ENCODE results near the gene TENT5C.

DNA sequence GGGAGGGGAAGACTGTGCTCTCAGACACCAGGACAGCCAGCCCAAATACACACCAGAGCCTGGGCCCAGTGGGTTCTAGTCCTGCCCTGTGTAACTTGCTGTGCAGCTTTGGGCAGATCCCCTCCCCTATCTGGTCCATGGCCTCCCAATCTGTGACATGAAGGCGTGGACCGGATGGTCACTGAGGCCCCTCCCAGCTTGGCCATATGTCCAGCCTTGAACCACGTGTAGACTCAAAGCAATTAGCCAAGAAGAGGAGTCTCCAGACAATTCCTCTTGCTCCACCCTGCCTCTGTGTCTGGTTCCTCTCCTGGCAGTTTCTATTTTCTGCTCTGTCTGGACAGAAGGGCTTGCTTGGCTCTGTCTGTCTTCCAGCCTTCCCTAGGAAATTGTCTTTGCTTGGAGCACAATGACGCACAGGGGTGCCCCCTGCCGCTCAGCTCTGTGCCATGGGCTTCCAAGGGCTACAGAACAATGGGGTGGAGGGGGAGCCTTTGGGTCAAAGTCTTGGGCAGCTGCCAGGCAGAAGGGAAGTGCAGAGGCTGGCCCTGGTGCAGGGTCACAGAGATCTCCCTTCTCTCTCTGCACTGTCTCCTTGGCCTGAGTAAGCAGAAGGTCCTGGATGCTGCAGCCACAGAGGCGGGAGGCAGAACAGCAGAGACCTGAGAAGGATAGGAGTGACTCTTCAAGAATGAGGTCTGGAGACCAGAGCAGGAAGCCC is 66.1 kb downstream of the TENT5C start:
- TF ChIP-seq, protein P1, sequence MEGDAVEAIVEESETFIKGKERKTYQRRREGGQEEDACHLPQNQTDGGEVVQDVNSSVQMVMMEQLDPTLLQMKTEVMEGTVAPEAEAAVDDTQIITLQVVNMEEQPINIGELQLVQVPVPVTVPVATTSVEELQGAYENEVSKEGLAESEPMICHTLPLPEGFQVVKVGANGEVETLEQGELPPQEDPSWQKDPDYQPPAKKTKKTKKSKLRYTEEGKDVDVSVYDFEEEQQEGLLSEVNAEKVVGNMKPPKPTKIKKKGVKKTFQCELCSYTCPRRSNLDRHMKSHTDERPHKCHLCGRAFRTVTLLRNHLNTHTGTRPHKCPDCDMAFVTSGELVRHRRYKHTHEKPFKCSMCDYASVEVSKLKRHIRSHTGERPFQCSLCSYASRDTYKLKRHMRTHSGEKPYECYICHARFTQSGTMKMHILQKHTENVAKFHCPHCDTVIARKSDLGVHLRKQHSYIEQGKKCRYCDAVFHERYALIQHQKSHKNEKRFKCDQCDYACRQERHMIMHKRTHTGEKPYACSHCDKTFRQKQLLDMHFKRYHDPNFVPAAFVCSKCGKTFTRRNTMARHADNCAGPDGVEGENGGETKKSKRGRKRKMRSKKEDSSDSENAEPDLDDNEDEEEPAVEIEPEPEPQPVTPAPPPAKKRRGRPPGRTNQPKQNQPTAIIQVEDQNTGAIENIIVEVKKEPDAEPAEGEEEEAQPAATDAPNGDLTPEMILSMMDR (IDR thresholded peaks at IDR 0.05): no peak
- TF ChIP-seq TEAD4 (CRISPR knock-in tag; IDR thresholded peaks at IDR 0.05) (no peak), FOXK1 (CRISPR knock-in tag; IDR thresholded peaks at IDR 0.05) (no peak), ZNF232 (CRISPR knock-in tag; IDR thresholded peaks at IDR 0.05) (no peak), GRHL2 (CRISPR knock-in tag; IDR thresholded peaks at IDR 0.05; ENCODE audit: insufficient replicate concordance, severe bottlenecking) (no peak), CREB1 (CRISPR knock-in tag; IDR thresholded peaks at IDR 0.05) (no peak)
- TF ChIP-seq, protein P2, sequence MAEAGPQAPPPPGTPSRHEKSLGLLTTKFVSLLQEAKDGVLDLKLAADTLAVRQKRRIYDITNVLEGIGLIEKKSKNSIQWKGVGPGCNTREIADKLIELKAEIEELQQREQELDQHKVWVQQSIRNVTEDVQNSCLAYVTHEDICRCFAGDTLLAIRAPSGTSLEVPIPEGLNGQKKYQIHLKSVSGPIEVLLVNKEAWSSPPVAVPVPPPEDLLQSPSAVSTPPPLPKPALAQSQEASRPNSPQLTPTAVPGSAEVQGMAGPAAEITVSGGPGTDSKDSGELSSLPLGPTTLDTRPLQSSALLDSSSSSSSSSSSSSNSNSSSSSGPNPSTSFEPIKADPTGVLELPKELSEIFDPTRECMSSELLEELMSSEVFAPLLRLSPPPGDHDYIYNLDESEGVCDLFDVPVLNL (CRISPR knock-in tag; IDR thresholded peaks at IDR 0.05; ENCODE audit: borderline replicate concordance, low read depth): no peak
- TF ChIP-seq, protein P3, sequence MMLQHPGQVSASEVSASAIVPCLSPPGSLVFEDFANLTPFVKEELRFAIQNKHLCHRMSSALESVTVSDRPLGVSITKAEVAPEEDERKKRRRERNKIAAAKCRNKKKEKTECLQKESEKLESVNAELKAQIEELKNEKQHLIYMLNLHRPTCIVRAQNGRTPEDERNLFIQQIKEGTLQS (CRISPR knock-in tag; conservative IDR thresholded peaks at IDR 0.05): no peak
- TF ChIP-seq, protein P4, sequence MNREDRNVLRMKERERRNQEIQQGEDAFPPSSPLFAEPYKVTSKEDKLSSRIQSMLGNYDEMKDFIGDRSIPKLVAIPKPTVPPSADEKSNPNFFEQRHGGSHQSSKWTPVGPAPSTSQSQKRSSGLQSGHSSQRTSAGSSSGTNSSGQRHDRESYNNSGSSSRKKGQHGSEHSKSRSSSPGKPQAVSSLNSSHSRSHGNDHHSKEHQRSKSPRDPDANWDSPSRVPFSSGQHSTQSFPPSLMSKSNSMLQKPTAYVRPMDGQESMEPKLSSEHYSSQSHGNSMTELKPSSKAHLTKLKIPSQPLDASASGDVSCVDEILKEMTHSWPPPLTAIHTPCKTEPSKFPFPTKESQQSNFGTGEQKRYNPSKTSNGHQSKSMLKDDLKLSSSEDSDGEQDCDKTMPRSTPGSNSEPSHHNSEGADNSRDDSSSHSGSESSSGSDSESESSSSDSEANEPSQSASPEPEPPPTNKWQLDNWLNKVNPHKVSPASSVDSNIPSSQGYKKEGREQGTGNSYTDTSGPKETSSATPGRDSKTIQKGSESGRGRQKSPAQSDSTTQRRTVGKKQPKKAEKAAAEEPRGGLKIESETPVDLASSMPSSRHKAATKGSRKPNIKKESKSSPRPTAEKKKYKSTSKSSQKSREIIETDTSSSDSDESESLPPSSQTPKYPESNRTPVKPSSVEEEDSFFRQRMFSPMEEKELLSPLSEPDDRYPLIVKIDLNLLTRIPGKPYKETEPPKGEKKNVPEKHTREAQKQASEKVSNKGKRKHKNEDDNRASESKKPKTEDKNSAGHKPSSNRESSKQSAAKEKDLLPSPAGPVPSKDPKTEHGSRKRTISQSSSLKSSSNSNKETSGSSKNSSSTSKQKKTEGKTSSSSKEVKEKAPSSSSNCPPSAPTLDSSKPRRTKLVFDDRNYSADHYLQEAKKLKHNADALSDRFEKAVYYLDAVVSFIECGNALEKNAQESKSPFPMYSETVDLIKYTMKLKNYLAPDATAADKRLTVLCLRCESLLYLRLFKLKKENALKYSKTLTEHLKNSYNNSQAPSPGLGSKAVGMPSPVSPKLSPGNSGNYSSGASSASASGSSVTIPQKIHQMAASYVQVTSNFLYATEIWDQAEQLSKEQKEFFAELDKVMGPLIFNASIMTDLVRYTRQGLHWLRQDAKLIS (CRISPR knock-in tag; IDR thresholded peaks at IDR 0.05; ENCODE audit: borderline replicate concordance): no peak
